GM10266 (cell line): ENCODE data around the gene HPSE2.
A peak's percentile ranks its signal among the peaks of the same experiment; 100 is the strongest.

Experiments used
- DNase-seq: peaks from one replicate; pipeline ENCODE4 v3.0.0; 2012; ENCODE audit errors: extremely low spot score
- CTCF ChIP-seq: IDR thresholded peaks from 2 replicates; pipeline ENCODE4 v1.5.1; 2012; ENCODE audit warnings: mild to moderate bottlenecking, low read depth; ENCODE audit not compliant: control insufficient read depth, insufficient read depth; ENCODE audit errors: missing control alignments

HPSE2 gene

GRCh38 chr10:98627711-98628110 lies 607.9 kb downstream of the HPSE2 start:
- DNase-seq: no peak
- TF ChIP-seq CTCF: no peak

- no peak for DNase-seq
- TF ChIP-seq CTCF: no peak
These were observed 610.7 kb downstream of the HPSE2 start for GRCh38 chr10:98624963-98625362.

GRCh38 chr10:98623176-98623575 lies 612.5 kb downstream of the HPSE2 start:
- DNase-seq: no peak
- TF ChIP-seq CTCF: no peak

GRCh38 chr10:98621630-98622029 lies 614.0 kb downstream of the HPSE2 start:
- no peak for DNase-seq
- peak; percentile 17 for TF ChIP-seq CTCF

GRCh38 chr10:98620503-98620902 lies 615.1 kb downstream of the HPSE2 start:
- TF ChIP-seq CTCF: no peak
- DNase-seq: no peak

- no peak for DNase-seq
- no peak for TF ChIP-seq CTCF
These were observed 616.2 kb downstream of the HPSE2 start for GRCh38 chr10:98619446-98619845.

GRCh38 chr10:98617906-98618520 lies 617.6 kb downstream of the HPSE2 start:
- no peak for TF ChIP-seq CTCF
- DNase-seq: no peak
